IPS-18a (cell line): ENCODE results near the gene VPS18.

Source experiments
- H3K27ac ChIP-seq: one replicate; pipeline ENCODE4 v1.5.1; 2013; ENCODE audit warnings: low read length
- H3K27me3 ChIP-seq: one replicate; pipeline ENCODE4 v1.6.1; 2013; ENCODE audit warnings: mild to moderate bottlenecking, low read length; ENCODE audit not compliant: control insufficient read depth, insufficient read depth
- H3K36me3 ChIP-seq: one replicate; pipeline ENCODE4 v1.6.1; 2013; ENCODE audit warnings: low read depth, low read length; ENCODE audit not compliant: control insufficient read depth
- H3K4me1 ChIP-seq: one replicate; pipeline ENCODE4 v1.6.1; 2013; ENCODE audit warnings: low read depth, low read length; ENCODE audit not compliant: control insufficient read depth
- H3K4me3 ChIP-seq: one replicate; pipeline ENCODE4 v1.5.1; 2013; ENCODE audit warnings: low read length
- H3K9ac ChIP-seq: one replicate; pipeline ENCODE4 v1.6.1; 2013; ENCODE audit warnings: mild to moderate bottlenecking, low read length, moderate library complexity
- H3K9me3 ChIP-seq: one replicate; pipeline ENCODE4 v1.6.1; 2013; ENCODE audit warnings: low read depth, low read length; ENCODE audit not compliant: control insufficient read depth

Gene VPS18

GRCh38 chr15:40906091-40906990, 12.1 kb downstream of the VPS18 start:
- no peaks in the 10 kb centered on the region for H3K27me3 ChIP-seq

DNA sequence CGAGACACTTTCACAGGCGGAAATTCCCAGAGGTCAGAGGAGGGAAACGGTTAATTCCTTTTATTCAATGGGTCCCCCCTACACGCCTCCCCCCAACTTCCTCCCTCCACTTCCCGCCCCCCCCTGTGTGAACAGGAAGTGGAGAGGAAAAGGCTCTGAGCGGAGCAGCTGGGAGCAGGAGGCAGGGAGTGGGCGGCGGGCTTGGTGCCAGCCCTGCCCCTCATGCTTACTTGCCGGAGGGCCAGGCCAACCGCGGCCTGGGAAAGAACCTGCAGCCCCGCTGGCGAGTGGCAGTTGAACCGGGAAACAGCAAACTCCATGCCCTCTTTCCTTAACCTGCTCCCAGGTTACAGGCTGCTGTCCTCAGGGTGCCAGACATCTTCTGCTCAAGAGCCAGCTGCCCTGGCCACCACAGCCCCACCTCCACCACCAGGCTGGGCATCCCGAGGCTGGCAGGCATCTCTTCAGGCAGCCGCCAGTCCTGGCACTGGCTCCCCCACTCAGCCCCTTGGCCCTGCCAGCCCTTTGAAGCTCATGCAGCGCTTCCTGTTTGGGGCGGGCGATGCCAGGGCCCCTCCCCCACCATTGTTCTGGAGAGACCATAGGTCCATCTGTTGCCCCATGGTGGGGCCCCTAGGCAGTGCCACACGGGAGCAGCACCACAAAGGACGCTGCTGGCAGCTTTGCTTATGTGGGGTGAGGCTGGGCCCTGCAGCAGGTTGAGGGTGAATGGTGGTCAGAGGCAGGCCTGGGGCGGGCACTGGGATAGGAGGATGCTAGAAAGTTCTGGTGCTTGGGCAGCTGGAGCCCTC, 12.9 kb downstream of the VPS18 start:
- no peak overlapping the region for H3K27ac ChIP-seq

More at GRCh38 chr15:40906091-40906990, 12.1 kb downstream of the VPS18 start:
- Histone ChIP-seq H3K9me3 (no peaks in the 10 kb centered on the region), H3K4me1 (peaks cover 6% of the 10 kb centered on the region), H3K27ac (no peak overlapping the region), H3K4me3 (peak overlapping the region; percentile 52), H3K36me3 (peaks cover 18% of the 10 kb centered on the region), H3K9ac (no peak overlapping the region)

DNA sequence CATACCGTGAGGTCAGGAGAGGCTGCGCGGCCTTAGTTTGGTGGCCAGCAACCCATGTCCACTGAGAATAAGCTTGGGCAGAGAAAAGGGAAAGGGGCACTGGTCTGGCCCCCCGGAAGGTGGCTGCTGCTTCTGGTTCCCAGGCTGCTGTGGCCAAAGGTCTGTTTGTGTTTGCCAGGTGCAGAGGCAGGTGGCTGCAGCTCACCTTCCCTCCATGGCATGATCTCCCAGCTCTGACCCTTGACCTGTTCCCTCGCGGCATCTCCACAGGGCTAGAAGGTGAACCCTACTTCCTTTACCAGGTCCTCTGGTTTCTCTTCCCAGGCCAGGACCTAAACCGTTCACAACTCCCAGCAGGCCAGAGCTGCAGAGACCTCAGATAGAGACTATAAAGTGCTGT, 13.8 kb downstream of the VPS18 start:
- Histone ChIP-seq H3K27ac (no peak overlapping the region), H3K27me3 (no peaks in the 10 kb centered on the region), H3K9ac (no peak overlapping the region), H3K4me1 (peaks cover 7% of the 10 kb centered on the region), H3K9me3 (no peaks in the 10 kb centered on the region), H3K4me3 (no peak overlapping the region), H3K36me3 (peaks cover 12% of the 10 kb centered on the region)

More for the DNA sequence above, 12.9 kb downstream of the VPS18 start:
- Histone ChIP-seq H3K4me1 (peaks cover 7% of the 10 kb centered on the region), H3K9me3 (no peaks in the 10 kb centered on the region), H3K4me3 (peak overlapping the region; percentile 52), H3K36me3 (peaks cover 18% of the 10 kb centered on the region), H3K9ac (no peak overlapping the region), H3K27me3 (no peaks in the 10 kb centered on the region)

DNA sequence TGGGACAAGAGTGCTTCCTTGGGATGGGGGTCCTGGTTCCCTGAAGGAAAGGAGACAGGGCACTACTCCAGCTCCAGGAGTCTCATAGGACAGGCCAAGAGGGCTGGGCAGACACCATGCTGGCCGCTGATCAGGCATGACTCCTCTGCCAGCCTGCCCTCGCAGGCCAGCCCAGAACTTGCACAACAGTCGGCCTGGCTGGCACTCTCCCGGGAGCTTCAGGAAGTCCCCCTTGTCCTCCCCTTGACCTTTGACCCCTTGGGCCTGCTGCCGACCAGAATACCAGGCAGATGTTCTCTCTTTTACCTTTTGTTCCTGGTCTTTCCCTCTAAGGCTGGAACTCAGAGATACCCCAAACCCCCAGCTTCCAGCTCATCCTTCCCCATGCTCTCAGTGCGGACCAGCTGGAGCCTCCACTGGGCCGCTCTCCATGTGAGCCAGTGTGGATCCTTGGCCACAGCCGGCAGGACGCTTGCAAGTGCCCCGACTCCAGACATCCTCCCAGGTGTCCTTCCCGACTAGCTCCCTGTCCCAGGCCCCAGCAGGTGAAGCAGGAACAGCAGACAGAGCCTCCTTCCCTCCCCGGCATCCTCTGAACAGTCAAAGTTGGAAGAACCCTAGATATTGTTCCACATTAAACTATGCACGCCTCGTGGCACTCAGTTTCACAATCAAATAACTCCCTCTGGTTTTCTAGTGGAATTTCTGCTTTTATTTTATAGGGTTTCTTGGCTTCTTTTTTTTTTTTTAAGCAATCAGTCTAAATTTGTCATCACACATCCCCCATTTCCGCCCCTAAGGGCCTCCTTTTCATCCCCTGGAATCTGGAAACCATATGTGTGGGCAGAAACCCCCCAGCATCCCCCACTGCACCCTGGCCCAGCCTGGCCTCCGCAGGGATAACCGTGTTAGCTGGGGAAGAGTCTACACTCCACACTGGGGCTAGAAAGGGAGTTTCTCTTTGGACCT, 15.7 kb downstream of the VPS18 start:
- H3K4me1 ChIP-seq = peaks cover 10% of the 10 kb centered on the region
- H3K27me3 ChIP-seq = no peaks in the 10 kb centered on the region
- H3K36me3 ChIP-seq = peaks cover under 1% of the 10 kb centered on the region
- H3K4me3 ChIP-seq = no peak overlapping the region
- no peaks in the 10 kb centered on the region for H3K9me3 ChIP-seq
- H3K27ac ChIP-seq = no peak overlapping the region
- no peak overlapping the region for H3K9ac ChIP-seq

DNA sequence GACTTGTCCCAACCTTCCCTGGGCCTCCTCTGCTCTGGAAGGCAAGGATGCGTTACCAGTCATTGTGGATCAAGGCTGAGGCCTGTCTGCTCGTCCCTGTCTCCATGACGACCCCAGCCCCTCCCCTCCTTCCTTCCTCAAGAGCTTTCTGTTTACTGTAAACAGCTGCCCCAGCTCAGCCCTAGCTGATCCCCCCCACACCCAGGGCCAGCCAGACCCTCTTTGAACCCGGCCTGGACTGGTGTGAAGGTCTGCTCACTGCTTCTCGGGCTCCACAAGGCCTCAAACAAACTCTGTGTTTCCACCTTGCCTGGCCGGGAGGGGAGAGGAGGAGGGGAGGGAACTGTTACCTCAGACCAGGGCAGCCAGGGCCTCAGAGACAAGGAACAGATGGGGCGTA, 16.9 kb downstream of the VPS18 start:
- no peaks in the 10 kb centered on the region for H3K27me3 ChIP-seq
- H3K4me3 ChIP-seq = no peak overlapping the region
- no peak overlapping the region for H3K9ac ChIP-seq
- H3K36me3 ChIP-seq = no peaks in the 10 kb centered on the region
- peak overlapping the region; percentile 26 for H3K27ac ChIP-seq
- no peaks in the 10 kb centered on the region for H3K9me3 ChIP-seq
- H3K4me1 ChIP-seq = peaks cover 11% of the 10 kb centered on the region

DNA sequence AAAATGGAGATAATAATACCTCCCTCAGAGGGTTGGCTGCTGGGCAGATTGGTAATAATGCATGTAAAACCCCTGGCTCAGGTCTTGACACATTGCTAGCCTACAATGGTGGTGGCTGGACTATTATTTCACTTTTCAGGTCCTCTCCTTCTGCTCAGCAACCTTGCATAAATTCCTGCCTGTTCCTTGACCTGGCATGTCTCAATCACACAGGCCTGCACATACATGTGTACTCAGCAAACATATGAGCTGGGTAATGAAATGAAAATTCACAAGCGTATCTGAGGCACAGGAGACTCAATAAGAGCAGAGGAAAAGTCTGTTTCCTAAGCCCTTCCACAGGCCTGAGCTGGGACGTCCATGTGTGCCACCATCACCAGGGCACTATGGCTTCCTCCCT, 17.4 kb downstream of the VPS18 start:
- H3K36me3 ChIP-seq = no peaks in the 10 kb centered on the region
- no peaks in the 10 kb centered on the region for H3K27me3 ChIP-seq
- no peak overlapping the region for H3K4me3 ChIP-seq
- no peak overlapping the region for H3K9ac ChIP-seq
- peaks cover 11% of the 10 kb centered on the region for H3K4me1 ChIP-seq
- peak overlapping the region; percentile 26 for H3K27ac ChIP-seq
- no peaks in the 10 kb centered on the region for H3K9me3 ChIP-seq

DNA sequence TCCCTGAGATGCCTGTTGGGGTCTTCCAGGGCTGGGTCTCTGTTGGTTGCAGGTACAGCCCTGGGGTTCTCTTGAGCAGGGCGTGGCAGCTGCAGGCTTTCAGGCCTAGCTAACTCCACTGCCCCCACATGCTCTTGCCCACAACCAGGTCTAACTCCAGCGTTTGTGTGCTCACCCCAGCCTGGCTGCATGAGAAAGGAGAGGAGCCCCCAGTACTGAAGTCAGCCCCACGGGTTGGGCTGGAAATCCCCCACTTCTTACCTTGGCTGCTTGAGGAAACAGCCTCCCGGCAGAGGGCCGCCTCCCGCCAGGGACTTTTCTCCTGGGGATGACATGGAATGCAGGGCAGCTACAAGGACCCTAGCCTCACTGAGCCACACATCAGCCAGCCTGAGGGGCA, 18.2 kb downstream of the VPS18 start:
- Histone ChIP-seq H3K27me3 (no peaks in the 10 kb centered on the region), H3K36me3 (no peaks in the 10 kb centered on the region), H3K27ac (no peak overlapping the region), H3K4me1 (peaks cover 11% of the 10 kb centered on the region), H3K9ac (no peak overlapping the region), H3K9me3 (no peaks in the 10 kb centered on the region), H3K4me3 (no peak overlapping the region)

- H3K36me3 ChIP-seq = no peaks in the 10 kb centered on the region
- H3K4me1 ChIP-seq = peaks cover 11% of the 10 kb centered on the region
- H3K27ac ChIP-seq = no peak overlapping the region
- H3K9me3 ChIP-seq = no peaks in the 10 kb centered on the region
- no peak overlapping the region for H3K9ac ChIP-seq
- H3K27me3 ChIP-seq = no peaks in the 10 kb centered on the region
- no peak overlapping the region for H3K4me3 ChIP-seq
These were observed 19.8 kb downstream of the VPS18 start for GRCh38 chr15:40914013-40914412.

DNA sequence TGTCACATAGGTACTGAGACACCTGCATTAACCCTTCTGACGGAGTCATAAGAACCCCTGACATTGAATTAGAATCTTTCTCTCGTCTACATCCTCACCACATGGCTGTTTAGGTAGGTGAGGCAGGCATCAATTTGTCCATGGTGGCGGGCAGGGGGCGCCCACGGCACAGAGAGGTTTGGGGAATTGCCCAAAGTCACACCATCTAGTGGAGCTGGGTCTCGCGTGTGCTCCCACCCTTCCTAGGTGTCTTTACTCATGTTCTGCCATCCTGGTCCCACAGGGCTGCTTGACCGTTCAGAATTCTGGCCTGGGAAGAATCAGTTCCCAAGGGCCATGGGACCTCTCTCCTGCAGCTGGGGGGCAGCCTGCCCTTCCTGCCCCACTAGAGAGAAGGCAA, 20.2 kb downstream of the VPS18 start:
- H3K27me3 ChIP-seq = no peaks in the 10 kb centered on the region
- no peaks in the 10 kb centered on the region for H3K36me3 ChIP-seq
- no peaks in the 10 kb centered on the region for H3K9me3 ChIP-seq
- H3K4me3 ChIP-seq = no peak overlapping the region
- peaks cover 11% of the 10 kb centered on the region for H3K4me1 ChIP-seq
- H3K27ac ChIP-seq = no peak overlapping the region
- no peak overlapping the region for H3K9ac ChIP-seq

DNA sequence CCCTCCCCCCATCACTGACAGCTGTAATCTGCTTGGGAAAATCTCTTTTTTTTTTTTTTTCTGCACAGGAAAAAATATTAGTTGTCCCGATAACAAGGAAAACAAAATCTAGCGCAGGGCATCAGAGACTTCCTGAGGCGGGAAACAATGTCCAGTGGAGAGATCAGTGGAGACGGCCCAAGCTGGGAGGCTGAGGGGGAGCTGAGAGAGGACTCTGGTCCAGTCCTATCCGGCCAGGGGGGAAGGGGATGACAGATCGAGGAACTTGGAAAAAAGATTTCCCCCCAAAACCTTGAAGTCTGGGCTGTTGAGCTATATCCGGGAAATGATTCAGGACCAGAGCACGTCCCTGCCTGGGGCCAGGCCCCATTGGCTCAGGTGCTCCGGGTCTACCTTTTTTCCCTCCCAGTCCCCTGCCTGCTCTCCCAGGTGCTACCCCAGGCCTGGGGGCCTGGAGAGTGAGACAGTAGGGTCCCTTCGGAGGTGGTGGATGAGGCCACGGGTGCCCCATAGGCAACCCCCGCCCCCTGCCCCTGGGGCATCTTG, 20.9 kb downstream of the VPS18 start:
- H3K9ac ChIP-seq = no peak overlapping the region

More for the DNA sequence above, 20.9 kb downstream of the VPS18 start:
- peaks cover 11% of the 10 kb centered on the region for H3K4me1 ChIP-seq
- H3K9me3 ChIP-seq = no peaks in the 10 kb centered on the region
- H3K27me3 ChIP-seq = peaks cover 3% of the 10 kb centered on the region
- no peak overlapping the region for H3K4me3 ChIP-seq
- H3K36me3 ChIP-seq = no peaks in the 10 kb centered on the region
- H3K27ac ChIP-seq = no peak overlapping the region
